Glutamatergic neuron (in vitro differentiated cells): ENCODE results near the gene UTP18. TPM values are rescaled to one million over a fixed set of nuclear protein-coding genes. Genes with fewer than 3 reads are reported as not detected.
A peak's percentile ranks its signal among the peaks of the same experiment; 100 is the strongest.
"Not testable (repeated sequence)": the region's sequence is repeated elsewhere in the genome, so short reads cannot be mapped to it uniquely, and the experiment has no call there.

ENCODE experiments used
- DNase-seq: peaks from one replicate; pipeline ENCODE4 v3.0.0; 2022
- H3K27ac Mint-ChIP-seq: one replicate; pipeline ENCODE4 v1.8.0; 2020; ENCODE audit warnings: mild to moderate bottlenecking, mixed read lengths, inconsistent platforms; ENCODE audit not compliant: unreplicated experiment
- H3K27me3 Mint-ChIP-seq: one replicate; pipeline ENCODE4 v1.8.0; 2020; ENCODE audit warnings: mild to moderate bottlenecking, moderate library complexity, mixed read lengths, inconsistent platforms; ENCODE audit not compliant: unreplicated experiment
- H3K36me3 Mint-ChIP-seq: one replicate; pipeline ENCODE4 v1.8.0; 2020; ENCODE audit warnings: mild to moderate bottlenecking, mixed read lengths, inconsistent platforms; ENCODE audit not compliant: unreplicated experiment
- H3K4me1 Mint-ChIP-seq: one replicate; pipeline ENCODE4 v1.8.0; 2020; ENCODE audit warnings: mild to moderate bottlenecking, low read depth, mixed read lengths, inconsistent platforms; ENCODE audit not compliant: unreplicated experiment
- H3K4me3 Mint-ChIP-seq: one replicate; pipeline ENCODE4 v1.8.0; 2020; ENCODE audit warnings: mild to moderate bottlenecking, mixed read lengths, inconsistent platforms; ENCODE audit not compliant: unreplicated experiment
- H3K9me3 Mint-ChIP-seq: one replicate; pipeline ENCODE4 v1.8.0; 2020; ENCODE audit warnings: mild to moderate bottlenecking, moderate library complexity, mixed read lengths, inconsistent platforms; ENCODE audit not compliant: unreplicated experiment
- total RNA-seq: library from RNA; stranded (reverse); fragmentation: NEBNext Ultra II Directional; extraction: Animal tissue kit (Norgen Biotek cat#: 25700); gene quantifications from one replicate; pipeline ENCODE4 v1.2.1, GENCODE V29; 2021; ENCODE audit not compliant: unreplicated experiment
- TF ChIP-seq, protein P1 (sequence below): fragments of 200-600 bp; sonication (generic); IDR thresholded peaks from one replicate; pipeline ENCODE4 v1.5.0; 2021; ENCODE audit not compliant: partially characterized antibody, unreplicated experiment

The UTP18 gene
- total RNA-seq, 1 donor from 2014 or later, result 23.9 TPM

DNA sequence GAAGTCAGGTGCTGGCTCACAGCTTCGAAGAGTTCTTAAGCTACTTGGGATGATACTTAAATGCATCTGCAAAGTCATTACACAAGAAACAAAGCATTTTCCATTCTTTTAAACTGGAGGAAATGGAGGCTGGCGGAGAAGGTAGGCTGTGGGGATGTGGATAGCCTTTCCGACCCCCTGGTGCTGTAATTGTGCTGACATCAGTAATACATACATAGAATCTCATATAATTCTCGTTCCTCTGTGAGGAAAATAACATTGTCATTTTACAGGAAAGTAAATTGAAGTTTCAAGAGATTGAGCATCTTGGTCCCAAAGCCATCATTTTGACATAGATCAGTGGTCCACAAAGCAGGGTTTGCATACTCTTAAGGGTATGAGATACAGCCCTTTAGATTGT, 39.5 kb downstream of the UTP18 start:
- Mint-ChIP-seq H3K4me3 (no peak overlapping the region), H3K27me3 (no peaks in the 10 kb centered on the region), H3K27ac (no peak overlapping the region), H3K4me1 (no peaks in the 10 kb centered on the region), H3K9me3 (no peaks in the 10 kb centered on the region), H3K36me3 (no peaks in the 10 kb centered on the region)
- DNase-seq, result no peak
- TF ChIP-seq, protein P1, sequence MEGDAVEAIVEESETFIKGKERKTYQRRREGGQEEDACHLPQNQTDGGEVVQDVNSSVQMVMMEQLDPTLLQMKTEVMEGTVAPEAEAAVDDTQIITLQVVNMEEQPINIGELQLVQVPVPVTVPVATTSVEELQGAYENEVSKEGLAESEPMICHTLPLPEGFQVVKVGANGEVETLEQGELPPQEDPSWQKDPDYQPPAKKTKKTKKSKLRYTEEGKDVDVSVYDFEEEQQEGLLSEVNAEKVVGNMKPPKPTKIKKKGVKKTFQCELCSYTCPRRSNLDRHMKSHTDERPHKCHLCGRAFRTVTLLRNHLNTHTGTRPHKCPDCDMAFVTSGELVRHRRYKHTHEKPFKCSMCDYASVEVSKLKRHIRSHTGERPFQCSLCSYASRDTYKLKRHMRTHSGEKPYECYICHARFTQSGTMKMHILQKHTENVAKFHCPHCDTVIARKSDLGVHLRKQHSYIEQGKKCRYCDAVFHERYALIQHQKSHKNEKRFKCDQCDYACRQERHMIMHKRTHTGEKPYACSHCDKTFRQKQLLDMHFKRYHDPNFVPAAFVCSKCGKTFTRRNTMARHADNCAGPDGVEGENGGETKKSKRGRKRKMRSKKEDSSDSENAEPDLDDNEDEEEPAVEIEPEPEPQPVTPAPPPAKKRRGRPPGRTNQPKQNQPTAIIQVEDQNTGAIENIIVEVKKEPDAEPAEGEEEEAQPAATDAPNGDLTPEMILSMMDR, result no peak

DNA sequence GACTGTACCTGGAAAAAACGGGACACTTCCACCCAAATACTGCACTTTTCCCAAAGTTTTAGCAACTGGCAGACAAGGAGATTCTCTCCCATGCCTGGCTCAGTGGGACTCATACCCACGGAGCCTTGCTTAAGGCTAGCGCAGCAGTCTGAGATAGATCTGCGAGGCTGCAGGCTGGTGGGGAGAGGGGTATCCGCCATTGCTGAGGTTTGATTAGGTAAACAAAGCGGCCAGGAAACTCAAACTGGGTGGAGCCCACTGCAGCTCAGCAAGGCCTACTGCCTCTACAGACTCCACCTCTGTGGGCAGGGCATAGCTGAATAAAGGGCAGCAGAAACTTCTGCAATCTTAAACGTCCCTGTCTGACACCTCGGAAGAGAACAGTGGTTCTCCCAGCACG, 44.8 kb downstream of the UTP18 start:
- Mint-ChIP-seq H3K27me3 (no peaks in the 10 kb centered on the region), H3K9me3 (peaks cover 10% of the 10 kb centered on the region), H3K36me3 (peaks cover 14% of the 10 kb centered on the region), H3K27ac (no peak overlapping the region), H3K4me1 (no peaks in the 10 kb centered on the region), H3K4me3 (no peak overlapping the region)
- TF ChIP-seq, protein P1, result no peak
- DNase-seq, result no peak

DNA sequence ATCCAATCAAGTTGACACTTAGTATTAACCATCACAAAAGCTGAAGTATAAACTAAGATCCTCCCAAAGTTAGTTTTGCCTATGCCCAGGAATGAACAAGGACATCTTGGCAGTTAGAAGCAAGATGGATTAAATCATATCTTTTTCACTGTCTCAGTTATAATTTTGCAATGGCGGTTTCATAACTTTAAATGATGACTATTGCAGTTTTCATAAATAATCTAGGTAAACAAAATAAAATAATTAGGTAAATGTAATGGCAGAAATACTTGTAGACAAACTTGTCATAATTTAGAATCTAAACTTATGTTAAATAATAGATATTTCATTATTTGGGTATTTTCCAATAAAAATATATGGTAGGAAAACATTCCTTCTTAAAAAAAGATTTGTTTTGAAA, 51.7 kb downstream of the UTP18 start:
- H3K9me3 Mint-ChIP-seq, H3K27me3 Mint-ChIP-seq, H3K4me1 Mint-ChIP-seq, H3K36me3 Mint-ChIP-seq, H3K27ac Mint-ChIP-seq, H3K4me3 Mint-ChIP-seq, DNase-seq: not testable (repeated sequence)

DNA sequence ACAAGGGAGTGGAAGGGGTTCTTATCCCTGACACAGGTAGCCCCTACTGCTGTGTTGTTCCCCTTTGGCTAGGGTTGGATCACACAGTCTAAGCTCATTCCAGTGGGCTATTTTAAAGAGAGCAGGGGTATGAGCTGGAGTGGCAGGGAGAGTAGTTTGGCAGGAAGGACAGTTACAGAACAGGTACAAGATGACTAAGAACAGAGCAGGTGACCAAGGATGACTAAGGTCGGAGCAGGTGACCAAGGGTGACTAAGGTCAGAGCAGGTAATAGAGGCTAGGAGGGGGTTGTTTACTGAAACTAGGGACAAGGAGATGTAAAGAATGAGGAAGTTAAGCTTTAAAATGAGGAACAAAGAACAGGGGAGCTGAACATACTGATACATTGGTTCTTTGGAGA, 58.8 kb downstream of the UTP18 start:
- H3K36me3 Mint-ChIP-seq, result peaks cover 8% of the 10 kb centered on the region
- no peak overlapping the region for H3K27ac Mint-ChIP-seq
- TF ChIP-seq, protein P1, result no peak
- peaks cover 2% of the 10 kb centered on the region for H3K4me1 Mint-ChIP-seq
- DNase-seq, result no peak
- H3K9me3 Mint-ChIP-seq, result peaks cover 3% of the 10 kb centered on the region
- no peaks in the 10 kb centered on the region for H3K27me3 Mint-ChIP-seq
- no peak overlapping the region for H3K4me3 Mint-ChIP-seq

DNA sequence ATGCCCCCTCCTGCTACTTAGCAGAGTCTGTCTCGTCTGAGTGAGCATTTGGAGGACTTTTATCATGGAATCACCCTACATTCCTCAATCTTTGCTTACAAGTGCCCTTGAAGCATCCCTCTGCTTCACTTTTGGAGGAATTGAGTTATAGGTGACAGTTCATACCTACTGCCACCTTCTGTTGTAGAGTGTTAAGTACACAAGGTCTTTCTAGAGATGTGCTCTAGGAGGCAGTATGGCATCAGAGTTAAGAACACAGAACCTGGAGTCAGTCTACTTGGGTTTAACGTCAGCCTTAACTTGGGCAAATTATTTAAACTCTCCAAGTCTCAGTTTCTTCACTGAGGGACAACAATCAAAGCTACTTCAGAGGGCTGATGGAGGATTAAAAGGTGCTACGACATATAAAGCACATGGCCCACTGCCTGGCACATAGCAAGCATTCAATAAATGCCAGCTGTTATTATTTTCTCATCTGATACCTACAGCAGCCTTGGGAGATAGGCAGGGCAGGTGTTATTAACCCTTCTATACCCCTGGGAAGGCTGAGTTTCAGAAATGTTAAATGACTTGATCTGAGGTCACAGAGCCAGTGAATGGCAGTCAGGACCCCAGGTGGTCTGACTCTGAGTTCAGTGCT, 62.2 kb downstream of the UTP18 start:
- H3K27me3 Mint-ChIP-seq, result no peaks in the 10 kb centered on the region
- H3K9me3 Mint-ChIP-seq, result peaks cover 4% of the 10 kb centered on the region
- no peak overlapping the region for H3K27ac Mint-ChIP-seq
- peaks cover 2% of the 10 kb centered on the region for H3K4me1 Mint-ChIP-seq
- peaks cover 11% of the 10 kb centered on the region for H3K36me3 Mint-ChIP-seq
- no peak for DNase-seq
- no peak overlapping the region for H3K4me3 Mint-ChIP-seq
- TF ChIP-seq, protein P1, result peak; percentile 8
